HG02884 (cell line): ENCODE measurements around the gene CRISP3.
"Not testable (repeated sequence)": the region's sequence is repeated elsewhere in the genome, so short reads cannot be mapped to it uniquely, and the experiment has no call there.

Source experiments
- ATAC-seq: cut with Tn5 transposase; IDR thresholded peaks from one replicate; pipeline ENCODE4 v1.9.1; 2021; ENCODE audit warnings: mild to moderate bottlenecking, moderate library complexity; ENCODE audit not compliant: unreplicated experiment

The CRISP3 gene

GRCh38 chr6:49744259-49744658 lies at the start of gene CRISP3:
Gene CRISP3 (minus strand): TSS chr6:49744388. CDS start chr6:49744367, 21 bp downstream.
- no peak for ATAC-seq

- no peak for ATAC-seq
Measured at GRCh38 chr6:49790341-49790740, 46.2 kb upstream of the CRISP3 start.

DNA sequence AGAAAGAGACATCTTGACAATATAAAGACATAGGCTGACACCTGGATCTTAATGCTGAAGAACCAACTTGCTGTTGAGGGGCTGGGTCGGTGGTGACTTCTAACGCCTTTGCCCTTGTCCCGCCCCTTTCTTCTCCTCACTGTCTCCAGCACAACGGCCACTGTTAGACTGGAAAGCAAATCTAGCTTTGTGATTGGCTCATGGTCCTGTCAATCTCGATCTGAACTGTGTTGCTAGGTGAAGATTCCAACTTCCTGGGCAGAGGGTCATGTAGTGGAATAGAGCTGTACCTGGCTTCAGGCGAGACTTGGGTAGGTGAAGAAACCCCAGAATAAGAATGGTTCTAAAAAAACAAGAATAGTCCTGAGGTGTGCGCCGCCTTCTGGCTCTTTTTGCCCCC lies 43.0 kb upstream of the CRISP3 start, which contains the start of gene PGK2:
TSS of gene PGK2 (minus strand) at position 110 of the 400 bp plus-strand sequence. CDS start at position 12, 98 bp downstream.
- no peak for ATAC-seq

GRCh38 chr6:49784272-49784671 lies 40.1 kb upstream of the CRISP3 start:
- ATAC-seq = no peak

- no peak for ATAC-seq
Measured at GRCh38 chr6:49782725-49783124, 38.5 kb upstream of the CRISP3 start.

DNA sequence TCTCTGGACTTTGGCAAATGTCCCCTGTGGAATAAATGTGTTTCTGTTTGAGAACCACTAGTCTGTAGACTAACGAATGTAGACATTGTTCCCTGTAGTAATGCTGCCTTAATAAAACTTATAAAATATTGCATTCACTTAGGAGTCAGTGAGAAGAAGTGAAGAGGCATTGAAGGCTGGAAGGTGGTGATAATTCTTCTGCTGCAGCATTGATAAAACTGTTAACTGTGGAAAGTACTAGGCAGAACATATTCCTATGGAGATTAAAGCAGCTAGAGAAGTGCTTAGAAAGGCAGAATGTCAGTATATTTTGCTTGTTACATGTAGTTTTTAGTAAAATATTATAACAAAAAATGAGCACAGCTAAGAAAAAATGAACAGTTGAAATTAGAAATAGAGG lies 38.1 kb upstream of the CRISP3 start:
- ATAC-seq = no peak

- no peak for ATAC-seq
Measured at GRCh38 chr6:49776444-49776843, 32.3 kb upstream of the CRISP3 start.

GRCh38 chr6:49775043-49775442 lies 30.9 kb upstream of the CRISP3 start:
- no peak for ATAC-seq

GRCh38 chr6:49772285-49772684 lies 28.1 kb upstream of the CRISP3 start:
- ATAC-seq = no peak

GRCh38 chr6:49766762-49767161 lies 22.6 kb upstream of the CRISP3 start:
- ATAC-seq = no peak

- no peak for ATAC-seq
Measured at GRCh38 chr6:49764571-49765236, 20.5 kb upstream of the CRISP3 start.

DNA sequence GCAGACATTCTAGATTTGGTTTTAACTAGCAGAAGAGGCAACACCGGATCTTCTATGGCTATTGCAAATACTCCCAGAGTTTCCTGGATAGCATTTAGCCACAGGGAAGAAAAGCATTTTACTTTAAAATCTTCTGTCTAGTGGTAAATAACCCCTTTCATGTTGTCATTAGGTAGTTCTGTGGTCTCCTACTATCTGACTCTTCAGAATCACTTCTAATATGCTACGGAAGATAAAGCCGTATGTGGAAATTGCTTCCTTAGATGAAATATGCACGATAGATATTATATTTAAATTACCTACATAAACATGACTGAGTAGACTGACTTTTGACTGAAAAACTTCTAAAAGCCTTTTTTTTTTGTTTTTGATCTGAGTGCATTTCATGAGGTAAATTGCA lies 759 bp downstream of the CRISP3 start:
- no peak for ATAC-seq

GRCh38 chr6:49739423-49739822 lies 4.8 kb downstream of the CRISP3 start:
- no peak for ATAC-seq

- no peak for ATAC-seq
Measured at GRCh38 chr6:49736017-49736508, 8.1 kb downstream of the CRISP3 start.

- ATAC-seq = no peak
Measured at GRCh38 chr6:49733680-49734079, 10.5 kb downstream of the CRISP3 start.

- ATAC-seq = no peak
Measured at GRCh38 chr6:49732781-49733180, 11.4 kb downstream of the CRISP3 start.

DNA sequence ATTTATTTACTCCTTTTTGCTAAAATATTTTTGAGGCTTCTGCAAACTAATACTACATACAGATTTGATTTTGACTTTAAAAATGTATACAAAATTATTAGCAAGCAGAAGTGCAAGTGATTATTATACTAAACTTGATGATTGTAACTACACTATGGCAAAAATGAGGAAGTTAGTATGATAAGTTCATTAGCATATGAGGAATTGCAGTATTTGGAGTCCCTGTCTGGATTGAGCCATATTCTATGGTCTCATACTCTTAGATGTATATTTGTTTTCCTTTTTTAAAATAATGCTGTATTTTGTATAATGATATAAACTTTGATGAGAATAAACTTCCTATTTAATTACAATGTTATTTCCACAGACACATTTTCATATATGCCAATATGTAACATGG lies 13.9 kb downstream of the CRISP3 start:
- ATAC-seq = no peak

- ATAC-seq = not testable (repeated sequence)
Measured at GRCh38 chr6:49723917-49724316, 20.3 kb downstream of the CRISP3 start.

GRCh38 chr6:49721297-49721696 lies 22.9 kb downstream of the CRISP3 start:
- ATAC-seq = no peak

DNA sequence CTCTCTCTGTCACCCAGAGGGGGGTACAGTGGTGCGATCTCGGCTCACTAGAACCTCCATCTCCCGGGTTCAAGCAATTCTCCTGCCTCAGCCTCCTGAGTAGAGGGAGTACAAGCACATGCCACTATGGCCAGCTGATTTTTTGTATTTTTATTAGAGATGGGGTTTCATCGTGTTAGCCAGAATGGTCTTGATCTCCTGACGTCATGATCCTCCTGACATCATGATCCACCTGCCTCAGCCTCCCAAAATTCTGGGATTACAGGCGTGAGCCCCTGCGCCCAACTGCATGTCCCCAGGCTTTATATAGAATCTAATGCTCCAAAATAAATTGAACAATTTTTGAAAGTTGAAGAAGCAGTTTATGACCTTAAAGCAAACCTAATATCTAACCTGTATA lies 23.8 kb downstream of the CRISP3 start:
- no peak for ATAC-seq

- ATAC-seq = no peak
Measured at GRCh38 chr6:49713346-49713745, 30.8 kb downstream of the CRISP3 start, which contains the start of gene CRISP2. Gene CRISP2 (minus strand): TSS chr6:49713543. CDS start chr6:49709196, 4,347 bp downstream.

GRCh38 chr6:49698478-49698877 lies 45.7 kb downstream of the CRISP3 start:
- no peak for ATAC-seq

- no peak for ATAC-seq
Measured at GRCh38 chr6:49693512-49693911, 50.7 kb downstream of the CRISP3 start.
